DND-41 (cell line): ENCODE results near the gene MZT2B.
"Not testable (repeated sequence)": the region's sequence is repeated elsewhere in the genome, so short reads cannot be mapped to it uniquely, and the experiment has no call there.

Experiments used
- CTCF ChIP-seq: IDR thresholded peaks from 2 replicates; pipeline ENCODE4 v1.5.1; 2012; ENCODE audit warnings: borderline replicate concordance, low read length, moderate library complexity, mild to moderate bottlenecking; ENCODE audit not compliant: poor library complexity, severe bottlenecking; ENCODE audit errors: extremely low read depth
- EZH2 ChIP-seq: IDR thresholded peaks from 3 replicates; pipeline ENCODE4 v1.6.1; 2012; ENCODE audit warnings: borderline replicate concordance, low read depth, mild to moderate bottlenecking, moderate library complexity, low read length, inconsistent platforms; ENCODE audit not compliant: severe bottlenecking

- TF ChIP-seq EZH2, CTCF: not testable (repeated sequence)
These were observed 21.0 kb upstream of the MZT2B start for GRCh38 chr2:130160838-130161705.
